ENCODE data around the gene FBN3.

- TF ChIP-seq CTCF (IDR thresholded peaks at IDR 0.05) (no peak), ZFX (IDR thresholded peaks at IDR 0.05; ENCODE audit: borderline replicate concordance) (no peak)
Observed at GRCh38 chr19:8111376-8111775, 38.0 kb downstream of the FBN3 start.
